GM18861 (cell line): ENCODE results near the gene ZNF783.

ENCODE experiments used
- ATAC-seq: cut with Tn5 transposase; IDR thresholded peaks from one replicate; pipeline ENCODE4 v1.9.1; 2021; ENCODE audit not compliant: unreplicated experiment

The ZNF783 gene

GRCh38 chr7:149280661-149281507, 18.9 kb downstream of the ZNF783 start:
- no peak for ATAC-seq

GRCh38 chr7:149281508-149282330, 19.7 kb downstream of the ZNF783 start:
- no peak for ATAC-seq

DNA sequence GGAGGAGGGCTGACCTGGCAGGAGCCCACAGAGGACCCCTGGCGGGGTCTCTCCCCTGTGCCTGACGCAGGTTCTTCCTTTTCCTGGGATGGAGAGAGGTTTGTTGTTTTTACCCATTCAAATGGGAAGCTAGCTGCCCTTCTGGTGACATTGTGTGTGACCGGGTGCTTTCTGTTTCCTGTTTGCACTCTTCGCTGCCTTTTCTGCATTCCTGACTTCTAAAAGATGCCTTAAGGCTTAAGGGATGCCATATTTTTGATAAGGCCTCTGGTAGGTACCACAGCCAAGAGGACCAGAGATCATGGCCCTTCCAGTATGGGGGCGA, 20.3 kb downstream of the ZNF783 start:
- no peak for ATAC-seq

GRCh38 chr7:149283321-149283720, 21.3 kb downstream of the ZNF783 start:
- ATAC-seq, result no peak

DNA sequence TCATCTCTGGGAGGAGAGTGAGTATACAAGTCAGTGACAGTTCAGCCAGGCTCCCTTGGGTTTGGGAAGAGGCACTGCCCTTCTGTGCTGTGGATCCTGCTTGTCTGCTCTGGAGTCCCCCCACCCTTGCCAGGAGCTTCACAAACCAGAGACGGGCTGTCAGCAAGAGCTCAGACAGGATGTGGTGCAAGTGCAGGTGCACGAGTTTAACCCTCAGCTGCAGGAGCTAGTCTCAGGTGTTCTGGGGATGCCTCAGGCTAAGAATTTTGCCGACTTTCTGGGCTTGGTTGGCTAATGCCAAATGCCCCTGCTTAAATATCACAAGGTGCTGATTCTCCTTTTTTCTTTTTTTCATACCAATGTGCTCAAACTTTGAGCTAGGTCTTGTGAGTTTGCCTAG, 22.3 kb downstream of the ZNF783 start:
- no peak for ATAC-seq

- peak; percentile 95 for ATAC-seq
Observed at GRCh38 chr7:149284850-149285585, 23.0 kb downstream of the ZNF783 start.

DNA sequence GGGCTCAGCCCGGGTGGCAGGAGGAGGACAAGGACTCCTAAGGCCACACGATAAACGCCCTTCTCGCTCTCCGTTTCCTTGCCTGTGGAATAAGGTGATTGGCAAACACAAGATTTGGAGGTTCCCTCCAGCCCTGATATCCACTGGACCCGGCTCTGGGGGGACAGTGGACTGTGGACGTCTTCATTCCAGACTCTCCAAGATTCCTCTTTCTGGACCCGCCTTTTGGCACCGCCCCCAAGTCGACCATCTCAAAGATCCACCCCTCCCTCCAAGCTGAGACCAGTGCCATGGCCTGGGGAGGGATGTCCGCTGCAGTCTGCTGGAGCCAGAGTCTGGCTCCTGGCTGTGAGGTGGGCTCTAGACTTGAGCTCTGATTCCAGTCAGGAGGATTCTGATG, 23.6 kb downstream of the ZNF783 start:
- no peak for ATAC-seq

DNA sequence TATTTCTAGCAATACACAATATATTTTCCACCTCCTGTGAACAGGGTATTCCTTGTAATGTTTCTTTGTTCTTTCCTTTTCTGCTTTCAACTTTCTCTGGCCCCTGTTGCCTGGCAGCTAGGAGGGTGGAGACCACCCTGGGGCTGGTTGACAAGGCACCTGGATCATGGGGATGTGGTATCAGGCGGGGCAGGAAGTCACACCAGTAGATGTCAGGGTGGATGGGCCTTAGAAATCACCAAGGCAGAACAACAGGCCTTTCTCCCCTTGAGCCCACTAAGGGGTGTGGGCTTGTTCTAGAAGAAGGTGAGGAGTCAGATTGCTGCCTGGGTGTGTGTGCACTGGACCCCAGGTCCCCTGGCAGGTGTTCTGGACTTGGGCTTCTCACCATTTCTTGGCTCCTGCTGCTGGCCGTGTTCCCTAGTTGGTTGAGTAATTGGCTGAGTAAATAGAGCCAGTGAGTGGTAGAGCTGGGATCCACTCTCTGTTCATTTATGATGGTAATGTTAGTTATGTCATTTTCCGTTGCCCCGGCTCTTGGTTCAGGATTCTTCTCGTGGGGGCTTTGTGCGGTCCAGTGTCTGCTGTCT, 24.9 kb downstream of the ZNF783 start:
- no peak for ATAC-seq

- no peak for ATAC-seq
Observed at GRCh38 chr7:149287622-149288021, 25.6 kb downstream of the ZNF783 start.

- ATAC-seq, result no peak
Observed at GRCh38 chr7:149289262-149289661, 27.3 kb downstream of the ZNF783 start.

DNA sequence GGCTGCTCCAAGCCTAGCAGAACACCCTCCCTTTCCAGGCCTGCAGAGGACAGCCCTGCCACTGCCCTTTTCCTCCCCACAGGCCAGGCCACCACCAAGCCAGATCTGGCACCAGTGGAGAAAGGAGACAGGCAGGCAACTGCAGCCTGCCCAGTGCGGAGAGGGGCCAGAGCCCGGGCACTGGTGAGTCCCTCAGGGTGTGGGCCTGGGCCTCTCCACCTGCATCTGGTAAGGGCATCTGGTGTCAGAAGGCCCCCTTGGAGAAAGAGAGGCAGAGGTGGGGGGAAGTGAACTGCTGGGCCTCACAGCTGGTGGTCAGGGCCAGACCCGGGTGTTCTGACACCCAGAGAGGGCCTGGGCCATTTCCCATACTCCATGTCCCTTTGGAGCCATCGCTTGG, 27.9 kb downstream of the ZNF783 start:
- ATAC-seq, result no peak

GRCh38 chr7:149291036-149291780, 29.2 kb downstream of the ZNF783 start:
- ATAC-seq, result no peak

GRCh38 chr7:149291781-149292461, 29.9 kb downstream of the ZNF783 start:
- no peak for ATAC-seq

GRCh38 chr7:149292462-149292823, 30.4 kb downstream of the ZNF783 start:
- no peak for ATAC-seq

- no peak for ATAC-seq
Observed at GRCh38 chr7:149293338-149293737, 31.3 kb downstream of the ZNF783 start.

GRCh38 chr7:149293946-149294633, 32.1 kb downstream of the ZNF783 start:
- ATAC-seq, result no peak

- no peak for ATAC-seq
Observed at GRCh38 chr7:149294634-149295480, 32.9 kb downstream of the ZNF783 start.

- ATAC-seq, result no peak
Observed at GRCh38 chr7:149295481-149295850, 33.5 kb downstream of the ZNF783 start.

GRCh38 chr7:149296368-149296767, 34.4 kb downstream of the ZNF783 start:
- no peak for ATAC-seq
